ENCODE data around the gene FNDC5. TPM values are rescaled to one million over a fixed set of nuclear protein-coding genes. Genes with fewer than 3 reads are reported as not detected.

Gene FNDC5
- total RNA-seq, 1 experiment from 2014 or later: not detected

DNA sequence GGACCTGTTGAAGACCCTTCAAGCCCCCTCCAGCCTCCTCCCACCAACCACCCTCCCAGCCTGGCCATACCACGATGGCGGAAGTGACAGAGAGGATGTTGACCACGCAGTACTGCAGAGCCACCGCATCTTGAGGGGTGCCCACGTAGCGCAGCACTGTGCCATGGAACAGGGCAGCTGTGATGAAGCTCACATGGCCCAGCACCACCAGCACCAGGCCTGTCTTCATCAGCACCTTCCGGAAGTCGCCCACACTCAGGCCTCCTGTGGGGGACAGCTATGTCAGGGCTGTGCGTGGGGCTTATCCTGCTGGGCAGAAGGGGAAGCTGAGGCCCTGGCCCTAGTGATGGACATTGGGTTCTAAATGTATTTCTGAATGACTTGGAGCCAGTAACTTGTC is 27.3 kb upstream of the FNDC5 start:
- Mint-ChIP-seq H3K4me3 (ENCODE audit: low read depth, unreplicated experiment) (no peak overlapping the region), H3K9me3 (ENCODE audit: low read depth, unreplicated experiment) (no peaks in the 10 kb centered on the region), H3K27me3 (ENCODE audit: unreplicated experiment) (peaks cover 7% of the 10 kb centered on the region), H3K27ac (ENCODE audit: unreplicated experiment) (no peak overlapping the region), H3K4me1 (ENCODE audit: low read depth, unreplicated experiment) (peaks cover 6% of the 10 kb centered on the region), H3K36me3 (ENCODE audit: insufficient read depth, unreplicated experiment) (peaks cover 43% of the 10 kb centered on the region)
- no TSS peak for BruUV-seq (replicated peaks)
- TF ChIP-seq, protein P1, sequence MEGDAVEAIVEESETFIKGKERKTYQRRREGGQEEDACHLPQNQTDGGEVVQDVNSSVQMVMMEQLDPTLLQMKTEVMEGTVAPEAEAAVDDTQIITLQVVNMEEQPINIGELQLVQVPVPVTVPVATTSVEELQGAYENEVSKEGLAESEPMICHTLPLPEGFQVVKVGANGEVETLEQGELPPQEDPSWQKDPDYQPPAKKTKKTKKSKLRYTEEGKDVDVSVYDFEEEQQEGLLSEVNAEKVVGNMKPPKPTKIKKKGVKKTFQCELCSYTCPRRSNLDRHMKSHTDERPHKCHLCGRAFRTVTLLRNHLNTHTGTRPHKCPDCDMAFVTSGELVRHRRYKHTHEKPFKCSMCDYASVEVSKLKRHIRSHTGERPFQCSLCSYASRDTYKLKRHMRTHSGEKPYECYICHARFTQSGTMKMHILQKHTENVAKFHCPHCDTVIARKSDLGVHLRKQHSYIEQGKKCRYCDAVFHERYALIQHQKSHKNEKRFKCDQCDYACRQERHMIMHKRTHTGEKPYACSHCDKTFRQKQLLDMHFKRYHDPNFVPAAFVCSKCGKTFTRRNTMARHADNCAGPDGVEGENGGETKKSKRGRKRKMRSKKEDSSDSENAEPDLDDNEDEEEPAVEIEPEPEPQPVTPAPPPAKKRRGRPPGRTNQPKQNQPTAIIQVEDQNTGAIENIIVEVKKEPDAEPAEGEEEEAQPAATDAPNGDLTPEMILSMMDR (IDR thresholded peaks at IDR 0.05; ENCODE audit: unreplicated experiment): no peak
- DNase-seq: no peak
- intact Hi-C loops (cut with micrococcal nuclease; ENCODE audit: unreplicated experiment): no loop called here
- CTCF ChIA-PET: interaction anchor here (1.4 kb wide), 1 partner anchor 185 kb away, joined by 4 read pairs; no protein-coding TSS in a partner anchor

DNA sequence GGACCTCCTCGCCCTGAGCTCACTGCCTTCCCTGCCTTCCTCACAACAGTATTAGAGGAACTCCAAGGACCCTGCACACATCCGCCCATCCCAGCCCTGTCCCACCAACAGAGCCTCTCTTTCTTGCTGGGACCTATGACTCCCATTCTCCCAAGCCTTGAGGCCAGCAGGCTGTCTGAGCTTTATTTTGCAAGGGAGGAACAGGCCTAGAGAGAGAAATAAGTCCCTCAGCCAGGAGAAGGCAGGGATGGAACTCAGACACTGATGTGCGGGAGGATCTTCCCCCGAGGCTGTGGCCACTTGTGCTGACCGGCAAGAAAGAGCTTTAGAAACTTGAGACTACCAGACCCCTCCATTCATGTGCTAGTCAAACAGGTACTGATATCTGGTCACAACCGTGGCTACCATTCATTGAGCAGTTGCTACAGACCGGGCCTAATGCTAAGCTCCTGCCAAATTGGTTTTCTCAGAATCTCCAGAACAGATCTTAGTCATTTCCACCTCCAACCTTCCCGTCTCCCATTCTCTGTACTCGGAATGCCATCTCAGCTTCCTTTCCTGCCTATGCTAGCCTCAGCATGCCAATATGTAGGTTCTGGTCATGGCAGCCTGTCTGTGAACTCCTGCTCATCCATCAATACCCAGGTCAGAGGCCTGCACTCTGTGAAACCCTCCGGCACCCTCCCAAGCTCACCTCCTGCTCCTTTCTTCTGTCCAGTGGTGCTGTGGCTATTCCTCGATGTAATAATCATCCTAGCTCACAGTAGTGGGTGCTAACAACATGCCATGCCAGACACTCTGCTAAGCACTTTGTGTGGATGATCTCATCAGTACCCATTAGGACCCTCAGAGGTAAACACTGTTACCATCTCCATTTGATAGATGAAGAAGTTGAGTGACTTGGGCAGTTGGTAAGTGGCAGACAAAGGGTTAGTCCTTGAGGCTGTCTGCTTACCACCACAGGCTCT is 26.7 kb upstream of the FNDC5 start:
- no TSS peak for BruUV-seq (replicated peaks)
- peaks cover 45% of the 10 kb centered on the region for H3K36me3 Mint-ChIP-seq (ENCODE audit: insufficient read depth, unreplicated experiment)
- H3K4me1 Mint-ChIP-seq (ENCODE audit: low read depth, unreplicated experiment): peaks cover 11% of the 10 kb centered on the region
- TF ChIP-seq, protein P1 (IDR thresholded peaks at IDR 0.05; ENCODE audit: unreplicated experiment): no peak
- no peak overlapping the region for H3K27ac Mint-ChIP-seq (ENCODE audit: unreplicated experiment)
- CTCF ChIA-PET: interaction anchor here (0.6 to 1.0 kb wide), 2 partner anchors 10 to 134 kb away, joined by 3 to 4 read pairs; no protein-coding TSS in a partner anchor
- DNase-seq: no peak
- peaks cover 14% of the 10 kb centered on the region for H3K27me3 Mint-ChIP-seq (ENCODE audit: unreplicated experiment)
- H3K4me3 Mint-ChIP-seq (ENCODE audit: low read depth, unreplicated experiment): no peak overlapping the region
- H3K9me3 Mint-ChIP-seq (ENCODE audit: low read depth, unreplicated experiment): no peaks in the 10 kb centered on the region
- intact Hi-C loops (cut with micrococcal nuclease; ENCODE audit: unreplicated experiment): no loop called here

DNA sequence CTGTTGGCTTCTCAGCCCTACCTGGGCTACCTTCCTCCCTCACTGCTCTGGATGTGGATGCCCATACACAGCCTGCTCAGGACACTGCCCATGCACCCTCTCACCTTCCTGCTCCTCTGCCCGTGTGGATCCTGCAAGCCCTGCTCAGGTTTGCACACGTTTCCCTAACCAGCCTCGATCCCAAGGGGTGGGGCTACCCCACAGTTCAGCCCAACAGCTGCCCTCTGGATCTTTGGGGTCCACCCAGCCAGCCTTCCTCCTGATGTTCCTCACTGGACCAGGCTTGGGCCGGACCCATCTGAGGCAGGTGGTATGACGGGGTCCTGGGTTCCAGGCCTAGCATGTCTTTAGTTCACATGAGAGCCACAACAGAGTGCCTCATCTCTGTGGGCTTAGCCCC is 25.7 kb upstream of the FNDC5 start:
- peaks cover 16% of the 10 kb centered on the region for H3K4me1 Mint-ChIP-seq (ENCODE audit: low read depth, unreplicated experiment)

DNA sequence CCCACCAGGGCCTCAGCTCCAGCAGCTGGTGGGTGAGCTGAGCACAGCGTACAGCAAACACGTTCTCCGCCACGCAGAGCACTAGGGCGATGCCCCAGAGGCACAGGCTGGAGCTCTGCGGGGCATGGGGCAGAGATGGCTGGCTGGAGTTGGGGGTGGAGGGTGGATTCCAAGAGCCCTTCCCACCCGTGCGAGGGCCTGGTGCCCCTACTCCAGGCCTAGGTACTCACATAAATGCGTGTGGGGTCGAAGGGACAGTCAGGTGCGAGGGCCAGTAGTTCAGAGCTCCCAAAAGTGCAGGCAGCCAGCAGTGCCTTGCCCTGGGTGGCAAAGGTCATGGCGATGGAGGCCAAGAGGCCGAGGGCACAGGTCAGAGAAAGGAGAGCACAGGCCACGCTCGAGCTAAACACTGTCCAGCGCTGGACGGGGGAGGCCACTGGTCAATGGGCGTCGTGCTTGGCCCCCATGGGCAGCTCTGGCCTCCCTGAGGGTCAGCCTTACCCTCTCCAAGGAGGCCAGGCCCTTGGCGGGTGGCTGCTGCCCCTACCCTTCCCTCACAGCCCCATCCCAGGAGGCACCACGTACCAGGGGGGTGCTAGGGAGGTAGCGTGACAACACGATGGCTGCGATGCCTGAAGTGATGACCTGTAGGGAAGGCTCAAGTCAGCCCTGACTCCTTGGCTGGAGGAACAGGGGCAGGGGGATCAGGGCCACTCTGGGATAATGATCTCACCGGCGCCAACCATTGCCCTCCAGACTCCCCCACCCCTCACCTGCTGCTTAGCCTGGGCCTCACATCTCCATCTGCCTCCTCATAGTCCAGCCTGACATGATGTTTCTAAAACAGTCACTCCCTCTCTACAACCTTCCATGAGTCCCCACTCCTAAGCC is 24.9 kb upstream of the FNDC5 start:
- CTCF ChIA-PET: no interaction called here
- no peak overlapping the region for H3K4me3 Mint-ChIP-seq (ENCODE audit: low read depth, unreplicated experiment)
- TF ChIP-seq, protein P1 (IDR thresholded peaks at IDR 0.05; ENCODE audit: unreplicated experiment): no peak
- no TSS peak for BruUV-seq (replicated peaks)
- H3K27ac Mint-ChIP-seq (ENCODE audit: unreplicated experiment): no peak overlapping the region
- H3K36me3 Mint-ChIP-seq (ENCODE audit: insufficient read depth, unreplicated experiment): peaks cover 33% of the 10 kb centered on the region
- H3K9me3 Mint-ChIP-seq (ENCODE audit: low read depth, unreplicated experiment): no peaks in the 10 kb centered on the region
- DNase-seq: no peak
- peaks cover 32% of the 10 kb centered on the region for H3K27me3 Mint-ChIP-seq (ENCODE audit: unreplicated experiment)
- intact Hi-C loops (cut with micrococcal nuclease; ENCODE audit: unreplicated experiment): no loop called here
- peaks cover 16% of the 10 kb centered on the region for H3K4me1 Mint-ChIP-seq (ENCODE audit: low read depth, unreplicated experiment)

More for the DNA sequence above, 25.7 kb upstream of the FNDC5 start:
- TF ChIP-seq, protein P1 (IDR thresholded peaks at IDR 0.05; ENCODE audit: unreplicated experiment): no peak
- H3K36me3 Mint-ChIP-seq (ENCODE audit: insufficient read depth, unreplicated experiment): peaks cover 41% of the 10 kb centered on the region
- peaks cover 23% of the 10 kb centered on the region for H3K27me3 Mint-ChIP-seq (ENCODE audit: unreplicated experiment)
- H3K27ac Mint-ChIP-seq (ENCODE audit: unreplicated experiment): no peak overlapping the region
- no peak overlapping the region for H3K4me3 Mint-ChIP-seq (ENCODE audit: low read depth, unreplicated experiment)
- no peak for DNase-seq
- CTCF ChIA-PET: no interaction called here
- no peaks in the 10 kb centered on the region for H3K9me3 Mint-ChIP-seq (ENCODE audit: low read depth, unreplicated experiment)
- intact Hi-C loops (cut with micrococcal nuclease; ENCODE audit: unreplicated experiment): no loop called here
- no TSS peak for BruUV-seq (replicated peaks)
